H1 (cell line): Measurements from ENCODE around the gene RCL1. TPM values are rescaled to one million over a fixed set of nuclear protein-coding genes. Genes with fewer than 3 reads are reported as not detected.

Experiments used
- CTCF ChIA-PET: fragments of 300-600 bp; sonication (Branson Sonifier 250); formaldehyde crosslinking; loops from one replicate; lab custom pipeline; 2021; ENCODE audit not compliant: partially characterized antibody; lab: Charles Lee
- POLR2A ChIA-PET: fragments of 300-600 bp; sonication (Branson Sonifier 250); formaldehyde crosslinking; loops from one replicate; lab custom pipeline; 2021; ENCODE audit warnings: inconsistent platforms; ENCODE audit not compliant: partially characterized antibody; lab: Charles Lee
- DNase-seq, 2 experiments: peaks; one replicate each; pipeline versions ENCODE4 v3.0.0 to v3.0.0-alpha.2; 2010 to 2022; ENCODE audit warnings: low spot score in 2 of 2, low read depth in 1 of 2, mixed read lengths in 1 of 2
- FAIRE-seq: peaks from 2 replicates; lab custom pipeline; 2011; peaks lifted over from hg19 to GRCh38; lab: Jason Lieb, UNC
- H2AFZ ChIP-seq: 2 replicates; pipeline ENCODE4 v1.8.1; 2012; ENCODE audit warnings: low read length, inconsistent platforms
- H2AK5ac ChIP-seq: 2 replicates; pipeline ENCODE4 v1.6.1; 2013; ENCODE audit warnings: low read depth, low read length
- H2BK120ac ChIP-seq: replicated peaks from 2 replicates; pipeline ENCODE3; 2013; ENCODE audit warnings: low read depth, low read length, inconsistent platforms
- H2BK12ac ChIP-seq: 2 replicates; pipeline ENCODE4 v1.6.1; 2013; ENCODE audit warnings: low read depth, low read length
- H2BK15ac ChIP-seq: 2 replicates; pipeline ENCODE4 v1.6.1; 2013; ENCODE audit warnings: low read length
- H2BK20ac ChIP-seq: 2 replicates; pipeline ENCODE4 v1.6.1; 2013; ENCODE audit warnings: low read length
- H2BK5ac ChIP-seq: 2 replicates; pipeline ENCODE4 v1.6.1; 2013; ENCODE audit warnings: low read depth, low read length
- H3K14ac ChIP-seq: 2 replicates; pipeline ENCODE4 v1.6.1; 2013; ENCODE audit warnings: inconsistent platforms; ENCODE audit not compliant: insufficient read length
- H3K18ac ChIP-seq: 2 replicates; pipeline ENCODE4 v1.6.1; 2013; ENCODE audit warnings: low read length; ENCODE audit errors: extremely low read depth
- H3K23ac ChIP-seq: 2 replicates; pipeline ENCODE4 v1.6.1; 2013; ENCODE audit warnings: inconsistent platforms; ENCODE audit not compliant: insufficient read length
- H3K23me2 ChIP-seq: 2 replicates; pipeline ENCODE4 v1.6.1; 2013; ENCODE audit warnings: low read depth, low read length
- H3K27ac ChIP-seq: 2 replicates; pipeline ENCODE4 v1.6.1; 2011; ENCODE audit warnings: low read depth, low read length, inconsistent platforms
- H3K27me3 ChIP-seq, 4 experiments: replicated peaks in 1 of 4; 1 replicate in 1 of 4; 2 replicates in 3 of 4; pipeline versions ENCODE4 v1.6.1 to v1.8.1; 2011 to 2013; ENCODE audit warnings: low read length in 3 of 4, mild to moderate bottlenecking in 3 of 4, inconsistent platforms in 2 of 4, mixed read lengths in 2 of 4, moderate library complexity in 1 of 4; ENCODE audit not compliant: control insufficient read depth in 3 of 4, insufficient read depth in 3 of 4; ENCODE audit errors: extremely low read depth in 1 of 4
- H3K36me3 ChIP-seq, 4 experiments: 2 replicates each; pipeline versions ENCODE4 v1.6.1 to v1.8.1; 2011 to 2013; ENCODE audit warnings: mild to moderate bottlenecking in 4 of 4, low read length in 3 of 4, moderate library complexity in 2 of 4, control low read depth in 1 of 4, inconsistent platforms in 1 of 4; ENCODE audit not compliant: insufficient read depth in 4 of 4, control insufficient read depth in 2 of 4
- H3K4ac ChIP-seq: replicated peaks from 2 replicates; pipeline ENCODE3; 2013; ENCODE audit warnings: low read length, low read depth, mixed read lengths, inconsistent platforms; ENCODE audit not compliant: insufficient read length
- H3K4me1 ChIP-seq, 4 experiments: replicated peaks in 1 of 4; 1 replicate in 1 of 4; 2 replicates in 3 of 4; pipeline versions ENCODE4 v1.6.1 to v1.8.1; 2011 to 2013; ENCODE audit warnings: low read length in 3 of 4, inconsistent platforms in 2 of 4, mixed read lengths in 1 of 4; ENCODE audit not compliant: insufficient read depth in 4 of 4, control insufficient read depth in 3 of 4
- H3K4me2 ChIP-seq, 2 experiments: 2 replicates each; pipeline versions ENCODE4 v1.6.1 to v1.8.1; 2011 to 2013; ENCODE audit warnings: low read depth in 2 of 2, low read length in 2 of 2, control low read depth in 1 of 2, inconsistent platforms in 1 of 2, mild to moderate bottlenecking in 1 of 2; ENCODE audit not compliant: insufficient read depth in 1 of 2
- H3K4me3 ChIP-seq, 4 experiments: fragments of 200-600, 300-600 bp in 1 of 4; sonication (generic), shearing (Covaris generic), sonication (Bioruptor Twin) in 1 of 4; 2 replicates each; pipeline versions ENCODE4 v1.5.1 to v1.8.1; 2011 to 2016; ENCODE audit warnings: low read length in 4 of 4, low read depth in 3 of 4, control low read depth in 2 of 4, inconsistent platforms in 2 of 4, mild to moderate bottlenecking in 2 of 4, mixed read lengths in 1 of 4, moderate library complexity in 1 of 4; ENCODE audit not compliant: insufficient read depth in 2 of 4; ENCODE audit errors: extremely low read depth in 1 of 4
- H3K56ac ChIP-seq: replicated peaks from 2 replicates; pipeline ENCODE3; 2013; ENCODE audit warnings: low read depth, mild to moderate bottlenecking, mixed read lengths, low read length, inconsistent platforms; ENCODE audit not compliant: insufficient read length
- H3K79me1 ChIP-seq: 2 replicates; pipeline ENCODE4 v1.6.1; 2013; ENCODE audit warnings: low read depth, low read length, control low read depth
- H3K79me2 ChIP-seq, 2 experiments: 2 replicates each; pipeline versions ENCODE4 v1.6.1 to v1.8.1; 2012 to 2013; ENCODE audit warnings: low read length in 2 of 2, mild to moderate bottlenecking in 2 of 2, inconsistent platforms in 1 of 2; ENCODE audit not compliant: insufficient read depth in 2 of 2, control insufficient read depth in 1 of 2
- H3K9ac ChIP-seq, 4 experiments: replicated peaks in 1 of 4; 1 replicate in 1 of 4; 2 replicates in 3 of 4; pipeline versions ENCODE4 v1.6.1 to v1.8.1; 2011 to 2013; ENCODE audit warnings: low read depth in 3 of 4, low read length in 3 of 4, control low read depth in 2 of 4, mild to moderate bottlenecking in 2 of 4, moderate library complexity in 2 of 4, inconsistent platforms in 1 of 4; ENCODE audit errors: extremely low read depth in 1 of 4
- H3K9me3 ChIP-seq, 2 experiments: 2 replicates each; pipeline versions ENCODE4 v1.6.1 to v1.8.1; 2012 to 2013; ENCODE audit warnings: mild to moderate bottlenecking in 2 of 2, moderate library complexity in 2 of 2, control low read depth in 1 of 2, inconsistent platforms in 1 of 2, low read depth in 1 of 2, low read length in 1 of 2, mixed read lengths in 1 of 2; ENCODE audit not compliant: insufficient read depth in 2 of 2
- H4K20me1 ChIP-seq, 2 experiments: replicated peaks in 1 of 2; 2 replicates each; pipeline versions ENCODE3 to v1.8.1; 2011 to 2013; ENCODE audit warnings: inconsistent platforms in 2 of 2, low read length in 2 of 2, mild to moderate bottlenecking in 1 of 2; ENCODE audit not compliant: insufficient read depth in 2 of 2, control insufficient read depth in 1 of 2
- H4K5ac ChIP-seq: 2 replicates; pipeline ENCODE4 v1.6.1; 2013; ENCODE audit warnings: low read length, low read depth, mixed read lengths, inconsistent platforms; ENCODE audit not compliant: insufficient read length
- H4K8ac ChIP-seq: 2 replicates; pipeline ENCODE4 v1.8.0; 2013; ENCODE audit warnings: mild to moderate bottlenecking, moderate library complexity, low read length, inconsistent platforms; ENCODE audit not compliant: insufficient read depth; ENCODE audit errors: extremely low read depth
- H4K91ac ChIP-seq: replicated peaks from 2 replicates; pipeline ENCODE3; 2013; ENCODE audit warnings: low read length, mixed read lengths, inconsistent platforms; ENCODE audit not compliant: insufficient read length
- CBX5 ChIP-seq: fragments of 300-800, 300-1000 bp; sonication (generic); IDR thresholded peaks from 2 replicates; pipeline ENCODE4 v1.7.1; 2016; ENCODE audit warnings: antibody characterized with exemption, low read length, low read depth
- CBX8 ChIP-seq: fragments of 300-800, 300-1000 bp; sonication (generic); IDR thresholded peaks from 2 replicates; pipeline ENCODE4 v1.7.1; 2016; ENCODE audit warnings: low read depth, low read length, borderline replicate concordance
- EZH2 ChIP-seq: fragments of 200-600 bp; sonication (generic); IDR thresholded peaks from 2 replicates; pipeline ENCODE4 v1.7.1; 2012; ENCODE audit warnings: low read depth, mild to moderate bottlenecking, moderate library complexity, low read length, inconsistent platforms; ENCODE audit not compliant: severe bottlenecking
- FOSL1 ChIP-seq: IDR thresholded peaks from 2 replicates; pipeline ENCODE4 v1.6.1; 2011; ENCODE audit warnings: mild to moderate bottlenecking, low read depth, low read length, moderate library complexity; ENCODE audit not compliant: insufficient read depth
- NRF1 ChIP-seq: IDR thresholded peaks from 2 replicates; pipeline ENCODE4 v1.6.1; 2011; ENCODE audit warnings: mild to moderate bottlenecking, low read depth, low read length, improper control_type of control experiment
- SAP30 ChIP-seq: fragments of 300-600 bp; sonication (generic); IDR thresholded peaks from 2 replicates; pipeline ENCODE4 v1.7.1; 2012; ENCODE audit warnings: low read length, moderate library complexity, mild to moderate bottlenecking, inconsistent platforms; ENCODE audit not compliant: insufficient read depth, insufficient replicate concordance
- SIX5 ChIP-seq: IDR thresholded peaks from 2 replicates; pipeline ENCODE4 v1.6.1; 2011; ENCODE audit warnings: mild to moderate bottlenecking, low read depth, low read length
- SP2 ChIP-seq: IDR thresholded peaks from 2 replicates; pipeline ENCODE4 v1.6.1; 2012; ENCODE audit warnings: mild to moderate bottlenecking, low read length, inconsistent platforms
- TAF1 ChIP-seq: IDR thresholded peaks from 2 replicates; pipeline ENCODE4 v1.6.1; 2011; ENCODE audit warnings: mild to moderate bottlenecking, low read depth, low read length
- TAF7 ChIP-seq: optimal IDR thresholded peaks from 2 replicates; pipeline ENCODE3; 2011; ENCODE audit warnings: low read depth, mild to moderate bottlenecking, inconsistent platforms, low read length, moderate library complexity, borderline replicate concordance
- WGBS, 2 experiments: shearing (Covaris generic) in 1 of 2; methylation state at CpG; one replicate each; pipeline versions ENCODE4 v1.1.6 to v1.1.7; 2013 to 2015; ENCODE audit warnings: low lambda C conversion rate in 2 of 2, mixed read lengths in 2 of 2, inconsistent platforms in 1 of 2, low coverage in 1 of 2, missing lambda C conversion rate in 1 of 2; ENCODE audit not compliant: insufficient replicate concordance in 2 of 2, insufficient coverage in 1 of 2, insufficient read length in 1 of 2; ENCODE audit errors: extremely low coverage in 1 of 2, missing lambda C conversion rate in 1 of 2; 5-methylcytosine and 5-hydroxymethylcytosine counted together
- polyA plus RNA-seq, 7 experiments: library from polyadenylated mRNA; depleted of rRNA in 3 of 7; stranded (reverse) in 5 of 7; unstranded in 2 of 7; fragments of >200 nt in 5 of 7; fragments of 200-250 nt in 2 of 7; gene quantifications; 1 replicate in 5 of 7; 2 replicates in 1 of 7; 4 replicates in 1 of 7; pipeline versions ENCODE4 v1.2.1 to v1.2.3, GENCODE V29; 2011 to 2013; ENCODE audit warnings: missing spikeins in 2 of 7, mixed read lengths in 2 of 7
- total RNA-seq: library from RNA; stranded (reverse); fragmentation: NEBNext Ultra II Directional; extraction: Animal tissue kit (Norgen Biotek cat#: 25700); gene quantifications from 2 replicates; pipeline ENCODE4 v1.2.1, GENCODE V29; 2021

RCL1 gene
- total and polyA plus RNA-seq, 2 of the 8 experiments (the other 6 are each of a cell fraction or from before 2014, with no cell fraction given): 21.0 to 29.5 TPM

- Histone ChIP-seq H4K20me1 (no peaks in the 10 kb centered on the region), H3K36me3 (peaks cover 0 to under 1% (median 0%) of the 10 kb centered on the region in 4 experiments; a peak in 1 of 8 replicates), H2AFZ (no peak overlapping the region), H3K23ac (no peak overlapping the region), H3K18ac (no peak overlapping the region), H2BK5ac (no peak overlapping the region), H2AK5ac (no peak overlapping the region), H3K4ac (no peak overlapping the region), H3K79me1 (no peaks in the 10 kb centered on the region), H4K91ac (no peak overlapping the region), H3K23me2 (no peaks in the 10 kb centered on the region), H3K27me3 (no peaks in the 10 kb centered on the region), H3K27ac (no peak overlapping the region), H3K14ac (no peak overlapping the region), H3K79me2 (no peaks in the 10 kb centered on the region)
- POLR2A ChIA-PET: interaction anchor here (0.6 kb wide), 1 partner anchor 10 kb away, joined by 3 read pairs; no protein-coding TSS in a partner anchor
- 50% methylated on average over 2 of the region's 2 CpGs; no CpG with 5 or more reads in 1 of the 2 experiments for WGBS, 2 experiments
- no peak for TF ChIP-seq SP2
- no peak for TF ChIP-seq EZH2
- no peak for TF ChIP-seq FOSL1
- TF ChIP-seq CBX5: no peak
- TF ChIP-seq TAF7: no peak
- TF ChIP-seq CBX8: no peak
- TF ChIP-seq TAF1: no peak
- no peak for TF ChIP-seq SAP30
- no peak for TF ChIP-seq NRF1
- no peak for TF ChIP-seq SIX5
- TF ChIP-seq, all 59 proteins: peak for 0
- Histone ChIP-seq H3K4me1 (peaks cover 0 to 5% (median 4%) of the 10 kb centered on the region in 4 experiments; a peak in 3 of 7 replicates), H4K8ac (no peak overlapping the region), H2BK12ac (no peak overlapping the region), H3K9ac (no peak overlapping the region), H3K56ac (no peak overlapping the region), H3K4me3 (no peak overlapping the region), H3K9me3 (no peaks in the 10 kb centered on the region), H3K4me2 (no peak overlapping the region), H2BK20ac (no peak overlapping the region), H2BK120ac (no peak overlapping the region), H2BK15ac (no peak overlapping the region), H4K5ac (no peak overlapping the region)
- no peak for FAIRE-seq
- DNase-seq: no peak
- CTCF ChIA-PET: interaction anchor here (0.6 to 0.7 kb wide), 2 partner anchors 98 to 117 kb away, joined by 3 read pairs; no protein-coding TSS in a partner anchor
These were observed 98.2 kb downstream of the RCL1 start for GRCh38 chr9:4890929-4891328.
